Measurements from ENCODE around the gene PRSS16.

- TF ChIP-seq ZNF274 (IDR thresholded peaks at IDR 0.05; ENCODE audit: low read depth, low read length) (no peak), SUZ12 (IDR thresholded peaks at IDR 0.05; ENCODE audit: extremely low read depth, insufficient read depth, insufficient read length) (no peak)
These were observed 40.9 kb downstream of the PRSS16 start for GRCh38 chr6:27288136-27289044.

Data from NT2/D1 (cell line).